K562 (cell line): ENCODE data around the gene GJB6. TPM values are rescaled to one million over a fixed set of nuclear protein-coding genes. Genes with fewer than 3 reads are reported as not detected.

Experiments used
- CCAR2 ChIP-seq: fragments of 200-400 bp; formaldehyde crosslinking; IDR thresholded peaks from 2 replicates; pipeline ENCODE4 v1.6.1; 2017; ENCODE audit warnings: mild to moderate bottlenecking, low read depth, low read length
- CHD2 ChIP-seq: IDR thresholded peaks from 2 replicates; pipeline ENCODE4 v1.6.1; 2011; ENCODE audit warnings: low read depth, low read length
- polyA plus RNA-seq, 8 experiments: library from polyadenylated mRNA; depleted of rRNA in 4 of 8; stranded (reverse) in 5 of 8; unstranded in 3 of 8; fragments of >200 nt; fragmentation: Nextera tagmentation in 2 of 8; fragmentation: Illumina TruSeq in 1 of 8; extraction: Ambion mirVana in 2 of 8; extraction: Trizol in 1 of 8; gene quantifications; 2 replicates each; pipeline versions ENCODE4 v1.2.1 to v1.2.3, GENCODE V29; 2011 to 2014; ENCODE audit warnings: inconsistent platforms in 1 of 8, missing spikeins in 1 of 8
- total RNA-seq, 7 experiments: library from RNA; depleted of rRNA in 6 of 7; stranded (reverse); fragments of >200 nt in 6 of 7; fragmentation: Illumina TruSeq in 2 of 7; extraction: Trizol in 2 of 7; gene quantifications; 2 replicates each; pipeline versions ENCODE4 v1.2.1 to v1.2.3, GENCODE V29; 2011 to 2021; ENCODE audit warnings: low replicate concordance in 1 of 7
- TF ChIP-seq, protein P1 (sequence below), 2 experiments: fragments of 450-650 bp; IDR thresholded peaks; 2 replicates each; pipeline ENCODE4 v1.6.1; 2016; ENCODE audit warnings: mild to moderate bottlenecking in 2 of 2, borderline replicate concordance in 1 of 2, low read depth in 1 of 2, moderate library complexity in 1 of 2
- TF ChIP-seq, protein P2 (sequence below): fragments of 450-650 bp; formaldehyde crosslinking; IDR thresholded peaks from 2 replicates; pipeline ENCODE4 v1.4.0; 2020; ENCODE audit warnings: mild to moderate bottlenecking, moderate library complexity
- TF ChIP-seq, protein P3 (sequence below): sonication (generic); formaldehyde crosslinking; IDR thresholded peaks from 2 replicates; pipeline ENCODE4 v1.8.1; 2022; ENCODE audit warnings: missing genetic modification reagents
- TF ChIP-seq, protein P4 (sequence below), 3 experiments: IDR thresholded peaks in 2 of 3; conservative IDR thresholded peaks in 1 of 3; 2 replicates each; pipeline ENCODE4 v1.5.1; 2011 to 2012; ENCODE audit warnings: low read length in 3 of 3, mild to moderate bottlenecking in 3 of 3, control low read depth in 2 of 3, improper control_type of control experiment in 1 of 3, inconsistent platforms in 1 of 3, low read depth in 1 of 3, mixed read lengths in 1 of 3, moderate library complexity in 1 of 3; ENCODE audit not compliant: insufficient read depth in 2 of 3
- TF ChIP-seq, protein P5 (sequence below): fragments of 450-650 bp; IDR thresholded peaks from 2 replicates; pipeline ENCODE4 v1.6.1; 2017; ENCODE audit warnings: mild to moderate bottlenecking, moderate library complexity

GJB6 gene
- total and polyA plus RNA-seq, 9 of the 15 experiments (the other 6 are each of a cell fraction or from before 2014, with no cell fraction given), result not detected

GRCh38 chr13:20181188-20181587 is 50.9 kb downstream of the GJB6 start (continued):
- TF ChIP-seq, protein P1, sequence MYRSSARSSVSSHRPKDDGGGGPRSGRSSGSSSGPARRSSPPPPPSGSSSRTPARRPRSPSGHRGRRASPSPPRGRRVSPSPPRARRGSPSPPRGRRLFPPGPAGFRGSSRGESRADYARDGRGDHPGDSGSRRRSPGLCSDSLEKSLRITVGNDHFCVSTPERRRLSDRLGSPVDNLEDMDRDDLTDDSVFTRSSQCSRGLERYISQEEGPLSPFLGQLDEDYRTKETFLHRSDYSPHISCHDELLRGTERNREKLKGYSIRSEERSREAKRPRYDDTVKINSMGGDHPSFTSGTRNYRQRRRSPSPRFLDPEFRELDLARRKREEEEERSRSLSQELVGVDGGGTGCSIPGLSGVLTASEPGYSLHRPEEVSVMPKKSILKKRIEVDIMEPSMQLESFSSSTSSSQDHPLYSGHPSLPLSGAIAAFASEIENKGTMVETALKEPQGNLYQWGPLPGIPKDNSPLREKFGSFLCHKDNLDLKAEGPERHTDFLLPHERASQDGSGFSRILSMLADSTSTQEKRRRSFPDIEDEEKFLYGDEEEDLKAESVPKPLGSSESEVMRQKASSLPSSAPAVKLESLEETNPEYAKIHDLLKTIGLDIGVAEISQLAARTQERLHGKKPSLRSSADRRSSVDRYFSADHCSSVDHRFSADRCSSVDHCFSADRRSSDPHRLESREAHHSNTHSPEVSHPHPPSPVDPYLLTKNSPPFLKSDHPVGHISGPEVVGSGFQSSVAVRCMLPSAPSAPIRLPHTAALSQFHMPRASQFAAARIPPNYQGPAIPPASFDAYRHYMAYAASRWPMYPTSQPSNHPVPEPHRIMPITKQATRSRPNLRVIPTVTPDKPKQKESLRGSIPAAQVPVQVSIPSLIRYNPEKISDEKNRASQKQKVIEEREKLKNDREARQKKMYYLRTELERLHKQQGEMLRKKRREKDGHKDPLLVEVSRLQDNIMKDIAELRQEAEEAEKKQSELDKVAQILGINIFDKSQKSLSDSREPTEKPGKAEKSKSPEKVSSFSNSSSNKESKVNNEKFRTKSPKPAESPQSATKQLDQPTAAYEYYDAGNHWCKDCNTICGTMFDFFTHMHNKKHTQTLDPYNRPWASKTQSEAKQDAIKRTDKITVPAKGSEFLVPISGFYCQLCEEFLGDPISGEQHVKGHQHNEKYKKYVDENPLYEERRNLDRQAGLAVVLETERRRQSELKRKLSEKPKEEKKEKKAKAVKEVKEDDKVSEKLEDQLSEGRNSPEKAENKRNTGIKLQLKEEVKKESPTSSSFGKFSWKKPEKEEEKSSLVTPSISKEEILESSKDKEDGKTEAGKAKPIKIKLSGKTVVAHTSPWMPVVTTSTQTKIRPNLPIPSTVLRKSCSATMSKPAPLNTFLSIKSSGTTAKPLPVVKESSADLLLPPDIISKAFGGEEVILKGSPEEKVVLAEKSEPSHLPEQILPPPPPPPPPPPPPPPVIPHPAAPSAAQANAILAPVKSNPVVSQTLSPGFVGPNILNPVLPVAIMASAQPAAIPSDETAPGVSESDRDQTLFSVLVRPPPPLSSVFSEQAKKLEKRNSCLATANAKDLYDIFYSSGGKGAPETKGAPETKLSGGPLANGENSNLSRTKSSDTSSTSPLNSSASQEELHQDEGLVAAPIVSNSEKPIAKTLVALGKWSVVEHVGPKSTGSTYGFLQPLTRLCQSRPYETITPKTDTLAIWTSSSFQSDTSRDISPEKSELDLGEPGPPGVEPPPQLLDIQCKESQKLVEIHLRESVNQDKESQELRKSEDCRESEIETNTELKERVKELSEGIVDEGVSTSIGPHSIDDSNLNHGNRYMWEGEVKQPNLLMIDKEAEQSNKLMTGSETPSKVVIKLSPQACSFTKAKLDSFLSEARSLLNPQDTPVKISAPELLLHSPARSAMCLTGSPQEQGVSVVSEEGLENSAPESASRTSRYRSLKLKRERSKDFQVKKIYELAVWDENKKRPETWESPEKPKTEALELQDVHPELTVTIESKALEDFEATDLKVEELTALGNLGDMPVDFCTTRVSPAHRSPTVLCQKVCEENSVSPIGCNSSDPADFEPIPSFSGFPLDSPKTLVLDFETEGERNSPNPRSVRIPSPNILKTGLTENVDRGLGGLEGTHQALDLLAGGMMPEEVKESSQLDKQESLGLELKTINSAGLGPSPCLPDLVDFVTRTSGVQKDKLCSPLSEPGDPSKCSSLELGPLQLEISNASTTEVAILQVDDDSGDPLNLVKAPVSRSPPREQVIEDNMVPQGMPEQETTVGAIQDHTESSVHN (IDR thresholded peaks at IDR 0.05; ENCODE audit: borderline replicate concordance in 1 of 2, low read depth in 1 of 2), result no peak
- TF ChIP-seq CCAR2, result no peak
- TF ChIP-seq, protein P2, sequence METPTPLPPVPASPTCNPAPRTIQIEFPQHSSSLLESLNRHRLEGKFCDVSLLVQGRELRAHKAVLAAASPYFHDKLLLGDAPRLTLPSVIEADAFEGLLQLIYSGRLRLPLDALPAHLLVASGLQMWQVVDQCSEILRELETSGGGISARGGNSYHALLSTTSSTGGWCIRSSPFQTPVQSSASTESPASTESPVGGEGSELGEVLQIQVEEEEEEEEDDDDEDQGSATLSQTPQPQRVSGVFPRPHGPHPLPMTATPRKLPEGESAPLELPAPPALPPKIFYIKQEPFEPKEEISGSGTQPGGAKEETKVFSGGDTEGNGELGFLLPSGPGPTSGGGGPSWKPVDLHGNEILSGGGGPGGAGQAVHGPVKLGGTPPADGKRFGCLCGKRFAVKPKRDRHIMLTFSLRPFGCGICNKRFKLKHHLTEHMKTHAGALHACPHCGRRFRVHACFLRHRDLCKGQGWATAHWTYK (CRISPR knock-in tag), result no peak
- no peak for TF ChIP-seq CHD2
- TF ChIP-seq, protein P3, sequence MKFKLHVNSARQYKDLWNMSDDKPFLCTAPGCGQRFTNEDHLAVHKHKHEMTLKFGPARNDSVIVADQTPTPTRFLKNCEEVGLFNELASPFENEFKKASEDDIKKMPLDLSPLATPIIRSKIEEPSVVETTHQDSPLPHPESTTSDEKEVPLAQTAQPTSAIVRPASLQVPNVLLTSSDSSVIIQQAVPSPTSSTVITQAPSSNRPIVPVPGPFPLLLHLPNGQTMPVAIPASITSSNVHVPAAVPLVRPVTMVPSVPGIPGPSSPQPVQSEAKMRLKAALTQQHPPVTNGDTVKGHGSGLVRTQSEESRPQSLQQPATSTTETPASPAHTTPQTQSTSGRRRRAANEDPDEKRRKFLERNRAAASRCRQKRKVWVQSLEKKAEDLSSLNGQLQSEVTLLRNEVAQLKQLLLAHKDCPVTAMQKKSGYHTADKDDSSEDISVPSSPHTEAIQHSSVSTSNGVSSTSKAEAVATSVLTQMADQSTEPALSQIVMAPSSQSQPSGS, result no peak
- TF ChIP-seq, protein P4, sequence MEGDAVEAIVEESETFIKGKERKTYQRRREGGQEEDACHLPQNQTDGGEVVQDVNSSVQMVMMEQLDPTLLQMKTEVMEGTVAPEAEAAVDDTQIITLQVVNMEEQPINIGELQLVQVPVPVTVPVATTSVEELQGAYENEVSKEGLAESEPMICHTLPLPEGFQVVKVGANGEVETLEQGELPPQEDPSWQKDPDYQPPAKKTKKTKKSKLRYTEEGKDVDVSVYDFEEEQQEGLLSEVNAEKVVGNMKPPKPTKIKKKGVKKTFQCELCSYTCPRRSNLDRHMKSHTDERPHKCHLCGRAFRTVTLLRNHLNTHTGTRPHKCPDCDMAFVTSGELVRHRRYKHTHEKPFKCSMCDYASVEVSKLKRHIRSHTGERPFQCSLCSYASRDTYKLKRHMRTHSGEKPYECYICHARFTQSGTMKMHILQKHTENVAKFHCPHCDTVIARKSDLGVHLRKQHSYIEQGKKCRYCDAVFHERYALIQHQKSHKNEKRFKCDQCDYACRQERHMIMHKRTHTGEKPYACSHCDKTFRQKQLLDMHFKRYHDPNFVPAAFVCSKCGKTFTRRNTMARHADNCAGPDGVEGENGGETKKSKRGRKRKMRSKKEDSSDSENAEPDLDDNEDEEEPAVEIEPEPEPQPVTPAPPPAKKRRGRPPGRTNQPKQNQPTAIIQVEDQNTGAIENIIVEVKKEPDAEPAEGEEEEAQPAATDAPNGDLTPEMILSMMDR (IDR thresholded peaks at IDR 0.05 in 2 of 3, conservative IDR thresholded peaks at IDR 0.05 in 1 of 3; ENCODE audit: insufficient read depth in 2 of 3, low read depth in 1 of 3, low read length in 3 of 3), result no peak
- TF ChIP-seq, protein P5, sequence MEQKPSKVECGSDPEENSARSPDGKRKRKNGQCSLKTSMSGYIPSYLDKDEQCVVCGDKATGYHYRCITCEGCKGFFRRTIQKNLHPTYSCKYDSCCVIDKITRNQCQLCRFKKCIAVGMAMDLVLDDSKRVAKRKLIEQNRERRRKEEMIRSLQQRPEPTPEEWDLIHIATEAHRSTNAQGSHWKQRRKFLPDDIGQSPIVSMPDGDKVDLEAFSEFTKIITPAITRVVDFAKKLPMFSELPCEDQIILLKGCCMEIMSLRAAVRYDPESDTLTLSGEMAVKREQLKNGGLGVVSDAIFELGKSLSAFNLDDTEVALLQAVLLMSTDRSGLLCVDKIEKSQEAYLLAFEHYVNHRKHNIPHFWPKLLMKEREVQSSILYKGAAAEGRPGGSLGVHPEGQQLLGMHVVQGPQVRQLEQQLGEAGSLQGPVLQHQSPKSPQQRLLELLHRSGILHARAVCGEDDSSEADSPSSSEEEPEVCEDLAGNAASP, result no peak
